OCI-LY7 (cell line): ENCODE measurements around the gene FAM163B. TPM values are rescaled to one million over a fixed set of nuclear protein-coding genes. Genes with fewer than 3 reads are reported as not detected.

Source experiments
- BruUV-seq: library from RNA; stranded (reverse); fragments of 400-500 nt; replicated peaks from 2 replicates; lab custom pipeline; 2021; lab: Mats Ljungman, UMichigan
- CTCF ChIA-PET: fragments of 300-600 bp; sonication (Branson Sonifier 250); formaldehyde crosslinking; loops from one replicate; lab custom pipeline; 2022; ENCODE audit warnings: antibody characterized with exemption; ENCODE audit not compliant: unreplicated experiment; lab: Charles Lee
- POLR2A ChIA-PET: fragments of 300-600 bp; sonication (Branson Sonifier 250); formaldehyde crosslinking; loops from one replicate; lab custom pipeline; 2022; ENCODE audit warnings: antibody characterized with exemption; lab: Charles Lee
- DNase-seq: peaks from one replicate; pipeline ENCODE4 v3.0.0-alpha.2; 2015; ENCODE audit warnings: low spot score
- H2AFZ ChIP-seq: fragments of 200-600 bp; sonication (generic), shearing (Covaris generic); 2 replicates; pipeline ENCODE4 v1.6.1; 2014; ENCODE audit warnings: mild to moderate bottlenecking, antibody characterized with exemption, low read length, moderate library complexity
- H3K27ac ChIP-seq: fragments of 200-600 bp; sonication (generic); 2 replicates; pipeline ENCODE4 v1.5.1; 2014; ENCODE audit warnings: mixed run types, low read depth, mild to moderate bottlenecking, moderate library complexity, low read length, inconsistent platforms; ENCODE audit not compliant: poor library complexity, severe bottlenecking
- H3K36me3 ChIP-seq: fragments of 200-600 bp; sonication (generic); 2 replicates; pipeline ENCODE4 v1.6.1; 2014; ENCODE audit warnings: mild to moderate bottlenecking, antibody characterized with exemption, low read length, moderate library complexity, mixed read lengths; ENCODE audit not compliant: insufficient read depth
- H3K4me1 ChIP-seq: fragments of 200-600 bp; sonication (generic); 2 replicates; pipeline ENCODE4 v1.5.1; 2014; ENCODE audit warnings: mild to moderate bottlenecking, low read length; ENCODE audit not compliant: insufficient read depth, poor library complexity, severe bottlenecking
- H3K4me2 ChIP-seq: fragments of 200-600 bp; sonication (generic); 2 replicates; pipeline ENCODE4 v1.6.1; 2014; ENCODE audit warnings: mild to moderate bottlenecking, low read length
- H3K4me3 ChIP-seq: fragments of 200-600 bp; sonication (generic); 2 replicates; pipeline ENCODE4 v1.5.1; 2014; ENCODE audit warnings: mild to moderate bottlenecking, low read depth, low read length; ENCODE audit not compliant: poor library complexity, severe bottlenecking
- H3K79me2 ChIP-seq: fragments of 200-600 bp; sonication (generic); 2 replicates; pipeline ENCODE4 v1.6.1; 2016; ENCODE audit warnings: low read depth, mild to moderate bottlenecking, low read length, moderate library complexity, mixed read lengths; ENCODE audit not compliant: insufficient read depth
- H3K9me2 ChIP-seq: fragments of 200-600 bp; sonication (generic); 2 replicates; pipeline ENCODE4 v1.6.1; 2016; ENCODE audit warnings: mild to moderate bottlenecking, low read length, mixed read lengths; ENCODE audit not compliant: insufficient read depth
- H3K9me3 ChIP-seq: fragments of 200-600 bp; sonication (generic); 2 replicates; pipeline ENCODE4 v1.6.1; 2014; ENCODE audit warnings: mild to moderate bottlenecking, mixed run types, low read length, mixed read lengths
- H4K20me1 ChIP-seq: fragments of 200-600 bp; sonication (generic); 2 replicates; pipeline ENCODE4 v1.6.1; 2014; ENCODE audit warnings: mild to moderate bottlenecking, antibody characterized with exemption, low read length, moderate library complexity, mixed read lengths; ENCODE audit not compliant: insufficient read depth
- EZH2phosphoT487 ChIP-seq: fragments of 200-600 bp; sonication (generic); IDR thresholded peaks from 2 replicates; pipeline ENCODE4 v1.6.1; 2018; ENCODE audit warnings: low read depth, borderline replicate concordance, mild to moderate bottlenecking, mixed run types, antibody characterized with exemption, low read length, moderate library complexity, mixed read lengths
- intact Hi-C: fragments of 100-400 bp; cut with micrococcal nuclease; formaldehyde crosslinking; loops from one replicate; pipeline ENCODE4 v1.10.0; 2022; ENCODE audit not compliant: unreplicated experiment
- total RNA-seq, 2 experiments: library from RNA; depleted of rRNA in 1 of 2; stranded (reverse); fragments of >200 nt in 1 of 2; shearing (Covaris generic) in 1 of 2; gene quantifications; 2 replicates each; pipeline ENCODE4 v1.2.3, GENCODE V29; 2014 to 2022
- TF ChIP-seq, protein P1 (sequence below): fragments of 200-600 bp; sonication (generic); conservative IDR thresholded peaks from 2 replicates; pipeline ENCODE4 v1.5.1; 2014; ENCODE audit warnings: mild to moderate bottlenecking, antibody characterized with exemption, low read length, moderate library complexity, mixed read lengths

FAM163B gene
- total RNA-seq, 2 experiments from 2014 or later, result 2.6 to 7.8 TPM

DNA sequence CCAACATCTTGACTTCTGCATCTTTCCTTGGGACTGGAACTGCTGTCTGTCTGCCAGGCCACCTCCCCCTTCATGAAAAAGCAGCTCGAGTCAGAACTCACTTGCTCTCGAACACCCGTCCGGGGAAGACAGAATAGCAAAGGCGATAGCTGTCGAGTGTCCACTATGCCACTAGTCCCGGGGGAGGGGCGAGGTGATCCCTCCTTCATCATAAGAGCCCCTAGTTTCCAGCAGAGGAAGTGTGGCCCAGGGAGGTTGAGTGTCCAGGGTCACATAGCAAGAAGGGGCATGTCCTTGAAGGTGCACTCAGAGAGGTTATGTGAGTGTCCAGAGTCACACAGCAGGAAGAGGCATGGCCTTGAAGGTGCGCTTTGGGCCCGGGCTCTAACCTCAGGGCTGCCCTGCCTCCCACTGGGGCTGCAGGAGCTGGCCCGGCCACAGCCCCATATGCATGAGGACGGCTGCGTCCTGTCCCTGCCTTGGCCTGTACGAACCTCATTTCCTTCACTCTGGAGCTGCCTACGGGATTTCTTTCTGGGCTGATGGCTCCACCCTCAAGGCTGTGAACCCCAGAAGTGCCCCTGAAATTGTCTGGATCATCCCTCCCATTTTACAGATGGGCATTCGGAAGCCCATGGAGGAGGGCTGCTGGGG is 33.6 kb upstream of the FAM163B start:
- H2AFZ ChIP-seq, result no peak overlapping the region
- H3K36me3 ChIP-seq, result no peaks in the 10 kb centered on the region
- H4K20me1 ChIP-seq, result no peaks in the 10 kb centered on the region
- H3K79me2 ChIP-seq, result no peaks in the 10 kb centered on the region
- H3K4me1 ChIP-seq, result no peaks in the 10 kb centered on the region
- no peak for DNase-seq
- no TSS peak for BruUV-seq
- CTCF ChIA-PET, result no interaction called here
- intact Hi-C loops, result no loop called here
- H3K4me2 ChIP-seq, result no peak overlapping the region
- POLR2A ChIA-PET, result no interaction called here
- no peak overlapping the region for H3K4me3 ChIP-seq
- no peak overlapping the region for H3K27ac ChIP-seq
- H3K9me3 ChIP-seq, result no peaks in the 10 kb centered on the region
- TF ChIP-seq EZH2phosphoT487, result no peak
- TF ChIP-seq, protein P1, sequence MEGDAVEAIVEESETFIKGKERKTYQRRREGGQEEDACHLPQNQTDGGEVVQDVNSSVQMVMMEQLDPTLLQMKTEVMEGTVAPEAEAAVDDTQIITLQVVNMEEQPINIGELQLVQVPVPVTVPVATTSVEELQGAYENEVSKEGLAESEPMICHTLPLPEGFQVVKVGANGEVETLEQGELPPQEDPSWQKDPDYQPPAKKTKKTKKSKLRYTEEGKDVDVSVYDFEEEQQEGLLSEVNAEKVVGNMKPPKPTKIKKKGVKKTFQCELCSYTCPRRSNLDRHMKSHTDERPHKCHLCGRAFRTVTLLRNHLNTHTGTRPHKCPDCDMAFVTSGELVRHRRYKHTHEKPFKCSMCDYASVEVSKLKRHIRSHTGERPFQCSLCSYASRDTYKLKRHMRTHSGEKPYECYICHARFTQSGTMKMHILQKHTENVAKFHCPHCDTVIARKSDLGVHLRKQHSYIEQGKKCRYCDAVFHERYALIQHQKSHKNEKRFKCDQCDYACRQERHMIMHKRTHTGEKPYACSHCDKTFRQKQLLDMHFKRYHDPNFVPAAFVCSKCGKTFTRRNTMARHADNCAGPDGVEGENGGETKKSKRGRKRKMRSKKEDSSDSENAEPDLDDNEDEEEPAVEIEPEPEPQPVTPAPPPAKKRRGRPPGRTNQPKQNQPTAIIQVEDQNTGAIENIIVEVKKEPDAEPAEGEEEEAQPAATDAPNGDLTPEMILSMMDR, result no peak
- no peaks in the 10 kb centered on the region for H3K9me2 ChIP-seq

DNA sequence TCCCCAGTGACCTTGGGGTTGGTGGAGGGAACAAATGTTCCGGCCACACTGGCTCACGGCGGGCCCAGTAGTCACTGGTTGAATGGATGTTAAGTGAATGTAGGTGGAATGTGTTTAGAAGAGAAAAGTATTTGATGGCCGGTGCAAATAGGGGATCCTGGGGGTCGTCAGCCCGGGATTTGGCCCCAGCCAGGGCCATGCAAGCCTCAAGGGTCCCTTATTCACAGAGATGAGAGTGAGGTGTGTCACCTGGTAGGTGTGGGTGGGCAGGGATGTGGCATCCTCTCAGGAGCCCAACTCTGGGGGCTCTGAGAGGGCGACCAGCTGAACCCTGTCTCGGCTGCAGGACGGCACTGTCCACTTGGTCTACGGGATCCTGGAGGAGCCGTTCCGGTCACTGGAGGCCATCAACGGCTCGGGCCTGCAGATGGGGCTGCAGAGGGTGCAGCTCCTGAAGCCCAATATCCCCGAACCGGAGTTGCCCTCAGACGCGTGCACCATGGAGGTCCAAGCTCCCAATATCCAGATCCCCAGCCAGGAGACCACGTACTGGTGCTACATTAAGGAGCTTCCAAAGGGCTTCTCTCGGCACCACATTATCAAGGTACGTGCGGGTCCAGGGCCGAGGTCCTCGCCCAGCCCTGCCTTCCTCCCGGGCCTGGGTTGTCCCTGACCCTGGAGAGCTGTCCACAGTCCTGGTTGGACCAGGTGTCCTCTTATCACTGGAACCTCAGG is 32.8 kb upstream of the FAM163B start:
- DNase-seq, result no peak
- Histone ChIP-seq H3K79me2 (no peaks in the 10 kb centered on the region), H3K9me3 (no peaks in the 10 kb centered on the region), H2AFZ (no peak overlapping the region), H3K27ac (no peak overlapping the region), H3K36me3 (no peaks in the 10 kb centered on the region), H4K20me1 (no peaks in the 10 kb centered on the region), H3K4me3 (no peak overlapping the region), H3K4me1 (no peaks in the 10 kb centered on the region), H3K4me2 (no peak overlapping the region), H3K9me2 (no peaks in the 10 kb centered on the region)
- intact Hi-C loops, result no loop called here
- ChIA-PET CTCF (no interaction called here), POLR2A (no interaction called here)
- TF ChIP-seq EZH2phosphoT487, result no peak
- TF ChIP-seq, protein P1, result no peak
- no TSS peak for BruUV-seq

DNA sequence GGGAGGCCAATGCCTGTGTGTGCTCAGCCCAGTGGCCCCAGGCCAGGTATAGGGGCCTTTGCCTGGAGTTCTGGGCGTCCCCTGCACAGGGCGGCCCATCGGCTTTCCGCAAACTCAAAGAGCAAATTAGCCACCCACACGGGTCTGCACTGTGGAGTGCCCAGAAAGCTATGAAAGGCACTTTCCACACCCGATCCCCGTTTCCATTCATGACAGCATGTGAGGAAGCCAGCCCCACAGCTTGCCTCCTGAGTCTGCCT is 32.1 kb upstream of the FAM163B start:
- Histone ChIP-seq H3K4me2 (no peak overlapping the region), H3K9me3 (no peaks in the 10 kb centered on the region), H2AFZ (no peak overlapping the region), H3K27ac (no peak overlapping the region), H3K36me3 (no peaks in the 10 kb centered on the region), H3K9me2 (no peaks in the 10 kb centered on the region), H4K20me1 (no peaks in the 10 kb centered on the region), H3K4me3 (no peak overlapping the region), H3K4me1 (no peaks in the 10 kb centered on the region), H3K79me2 (no peaks in the 10 kb centered on the region)
- ChIA-PET POLR2A (interaction anchor here (0.6 kb wide), 1 partner anchor 943 kb away, joined by 7 read pairs; no protein-coding TSS in a partner anchor), CTCF (no interaction called here)
- no TSS peak for BruUV-seq
- no peak for TF ChIP-seq EZH2phosphoT487
- TF ChIP-seq, protein P1, result no peak
- intact Hi-C loops, result no loop called here
- DNase-seq, result no peak
